Activated T-helper 17 cell treated with anti-CD3 and anti-CD28 coated beads, Interleukin-2, amount 50 U/mL, for 72 hours (primary cell): Measurements from ENCODE around the gene NCOA1. TPM values are rescaled to one million over a fixed set of nuclear protein-coding genes. Genes with fewer than 3 reads are reported as not detected.

Source experiments
- ATAC-seq: fragments of 150-1000 bp; cut with Tn5 transposase; replicated peaks from 2 replicates; pipeline ENCODE4 v1.10.0; 2021; ENCODE audit warnings: mild to moderate bottlenecking, moderate library complexity
- H3K27ac Mint-ChIP-seq: one replicate; pipeline ENCODE4 v1.8.0; 2022; ENCODE audit warnings: mixed read lengths
- H3K27me3 Mint-ChIP-seq: one replicate; pipeline ENCODE4 v1.8.0; 2022; ENCODE audit warnings: mixed read lengths
- H3K36me3 Mint-ChIP-seq: one replicate; pipeline ENCODE4 v1.8.0; 2022; ENCODE audit warnings: low read depth, mild to moderate bottlenecking, mixed read lengths
- H3K4me1 Mint-ChIP-seq: one replicate; pipeline ENCODE4 v1.8.0; 2022; ENCODE audit warnings: mixed read lengths
- H3K4me3 Mint-ChIP-seq: one replicate; pipeline ENCODE4 v1.8.0; 2022; ENCODE audit warnings: mild to moderate bottlenecking, mixed read lengths
- H3K9me3 Mint-ChIP-seq: one replicate; pipeline ENCODE4 v1.8.0; 2022; ENCODE audit warnings: mixed read lengths
- total RNA-seq, 2 donors: library from RNA; stranded (reverse); gene quantifications; one replicate each; pipeline ENCODE4 v1.2.3, GENCODE V29; 2022

The NCOA1 gene
- total RNA-seq, 2 donors from 2014 or later, result 27.5 to 29.7 TPM

DNA sequence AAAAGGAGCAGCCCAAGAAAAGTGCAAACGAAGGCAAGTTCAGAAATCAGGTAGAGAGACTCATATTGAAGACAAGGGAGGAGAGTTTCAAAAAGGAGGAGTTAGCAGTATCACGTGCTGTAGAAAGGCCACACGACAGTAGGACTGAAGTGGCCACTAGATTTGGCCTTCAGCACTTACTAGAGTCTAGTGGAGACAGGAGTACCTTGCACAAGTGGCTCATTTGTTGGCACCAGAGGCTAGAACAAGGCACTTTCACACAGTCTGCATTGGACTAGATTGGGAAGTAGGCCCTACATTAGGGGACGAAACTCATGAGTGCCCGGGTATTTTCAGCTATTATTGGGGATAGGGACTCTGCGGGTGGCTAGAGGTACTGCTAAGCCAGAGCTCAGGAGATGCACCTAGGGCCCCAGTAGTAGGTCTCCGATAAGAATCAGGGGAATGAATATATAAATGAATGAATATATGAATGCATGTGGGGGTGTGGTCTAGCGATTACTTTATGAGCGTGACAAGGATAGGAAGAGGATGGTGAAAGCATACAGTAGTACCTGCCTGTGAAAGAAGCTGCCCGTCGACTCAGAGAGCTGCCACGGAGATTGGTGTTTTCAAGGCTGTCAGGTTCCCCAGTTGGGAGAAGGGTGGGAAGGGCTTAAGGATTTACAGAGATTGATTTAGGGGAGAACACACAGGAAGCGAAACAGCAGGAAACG is 1.4 kb upstream of the NCOA1 start:
- H3K36me3 Mint-ChIP-seq, result peaks cover 17% of the 10 kb centered on the region
- peak overlapping the region; percentile 87 for H3K4me3 Mint-ChIP-seq
- H3K27me3 Mint-ChIP-seq, result no peaks in the 10 kb centered on the region
- no peak for ATAC-seq
- peak overlapping the region; percentile 90 for H3K27ac Mint-ChIP-seq
- peaks cover 38% of the 10 kb centered on the region for H3K4me1 Mint-ChIP-seq
- H3K9me3 Mint-ChIP-seq, result peaks cover 3% of the 10 kb centered on the region

DNA sequence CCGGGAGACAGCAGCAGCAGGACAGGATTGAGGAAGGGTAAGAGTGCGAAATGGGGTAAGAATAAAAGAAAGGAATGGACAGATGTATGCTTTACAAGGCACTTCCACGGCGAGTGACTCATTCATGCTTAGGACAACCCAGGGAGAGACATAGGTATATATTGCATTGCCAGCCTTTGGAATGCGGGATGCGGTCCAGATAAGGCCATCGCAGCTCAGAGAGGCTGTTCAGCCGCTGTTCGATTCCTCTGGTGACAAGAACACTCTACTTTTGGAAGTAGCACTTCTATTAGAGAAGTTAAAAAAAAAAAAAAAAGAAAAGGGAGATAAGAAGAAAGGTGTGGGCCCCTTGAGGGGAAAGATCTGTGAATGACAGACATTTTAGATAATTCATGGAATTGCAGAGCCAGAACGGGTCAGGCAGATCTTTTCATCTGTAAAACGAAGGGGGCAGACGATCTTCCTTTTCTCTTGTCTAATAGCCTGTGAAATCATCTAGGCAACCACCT is 819 bp upstream of the NCOA1 start:
- Mint-ChIP-seq H3K4me3 (peak overlapping the region; percentile 87), H3K27me3 (no peaks in the 10 kb centered on the region)
- ATAC-seq, result no peak

DNA sequence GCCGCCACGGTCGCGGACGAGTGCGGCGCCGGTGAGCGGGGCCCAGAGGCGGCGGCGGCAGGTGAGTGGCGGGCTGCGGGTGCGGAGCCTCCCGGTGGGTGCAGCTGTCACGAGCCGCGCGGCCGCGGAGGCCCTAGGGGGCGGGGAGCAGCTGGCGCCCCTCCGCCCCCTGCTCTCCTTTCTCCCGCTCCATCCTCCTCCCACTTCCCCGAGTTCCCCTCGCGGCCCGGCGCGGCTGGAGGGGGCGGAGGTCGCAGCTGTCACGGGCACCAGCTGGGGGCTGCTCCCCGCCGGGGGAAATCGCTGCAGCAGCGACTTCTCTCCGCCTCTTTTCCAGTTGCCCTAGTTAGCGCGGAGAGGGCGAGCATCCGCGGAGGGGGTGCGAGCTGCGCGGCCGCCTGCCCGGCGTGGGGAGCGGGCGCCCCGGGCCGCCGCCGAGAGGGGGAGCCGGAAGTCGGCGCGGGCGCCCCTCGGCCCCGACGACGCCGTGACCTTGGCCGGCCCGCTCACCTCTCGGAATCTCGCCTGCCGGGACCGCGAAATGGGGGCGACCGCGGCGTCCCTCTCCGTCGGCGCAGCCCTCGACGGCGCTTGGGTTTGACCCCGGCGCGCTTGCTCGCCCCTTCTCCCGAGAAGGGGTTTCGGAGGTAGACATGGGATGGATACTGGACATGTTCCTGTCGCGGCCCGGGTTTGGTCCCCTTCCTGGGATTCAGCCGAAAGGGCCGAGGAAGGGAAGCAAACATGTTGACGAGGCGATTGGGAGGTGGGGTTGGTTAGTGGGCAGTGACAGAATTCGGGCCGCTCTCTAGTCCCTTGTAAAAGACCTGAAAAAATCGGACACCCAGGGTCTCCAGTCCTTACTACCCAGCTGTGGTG is 727 bp downstream of the NCOA1 start:
- H3K4me1 Mint-ChIP-seq, result peaks cover 39% of the 10 kb centered on the region
- peaks cover 17% of the 10 kb centered on the region for H3K36me3 Mint-ChIP-seq
- no peaks in the 10 kb centered on the region for H3K9me3 Mint-ChIP-seq
- H3K27me3 Mint-ChIP-seq, result no peaks in the 10 kb centered on the region
- peak; percentile 25 for ATAC-seq
- peak overlapping the region; percentile 84 for H3K4me3 Mint-ChIP-seq
- H3K27ac Mint-ChIP-seq, result peak overlapping the region; percentile 79

More for the DNA sequence above, 819 bp upstream of the NCOA1 start:
- Mint-ChIP-seq H3K4me1 (peaks cover 39% of the 10 kb centered on the region), H3K9me3 (no peaks in the 10 kb centered on the region), H3K36me3 (peaks cover 17% of the 10 kb centered on the region), H3K27ac (peak overlapping the region; percentile 90)

DNA sequence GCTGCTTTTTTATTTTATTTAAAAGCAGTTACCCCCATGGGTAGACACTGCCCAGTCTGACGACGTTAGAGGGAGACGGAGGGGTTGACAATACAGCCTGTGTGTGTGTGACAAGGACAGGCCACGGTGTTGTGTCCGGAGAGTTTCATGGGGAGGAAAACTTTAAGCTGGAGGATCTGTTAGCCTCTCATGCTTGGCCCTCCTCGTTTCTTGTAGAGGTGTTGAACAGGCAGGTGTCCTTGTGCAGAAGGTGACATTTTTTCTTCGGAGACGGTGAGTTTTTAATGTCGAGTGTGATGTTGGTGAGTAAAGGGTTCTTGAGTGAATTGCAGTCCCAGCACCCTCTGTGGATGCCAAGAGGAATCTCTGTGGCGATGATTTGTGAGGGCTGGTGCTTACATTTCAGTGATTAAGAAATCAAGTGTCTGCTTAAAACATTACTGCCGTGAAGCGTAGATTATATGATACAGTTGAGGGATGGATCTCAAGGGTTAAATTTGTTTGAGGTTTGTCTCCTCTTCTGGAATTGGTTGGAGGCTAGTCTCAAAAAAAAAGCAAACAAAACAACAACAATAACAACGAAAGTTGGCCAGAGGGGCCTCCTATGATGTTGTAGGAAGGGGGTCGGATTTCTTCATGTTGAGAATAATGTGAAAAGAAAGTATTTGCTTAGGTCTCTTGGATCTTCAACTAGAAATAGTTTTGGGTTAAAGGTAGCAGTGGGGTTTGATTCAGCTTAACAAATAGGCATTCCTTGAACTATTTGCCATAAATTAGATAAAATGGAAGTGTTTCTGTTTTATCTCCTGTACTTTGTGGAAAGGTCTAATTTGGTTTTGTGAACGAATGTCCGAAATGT is 1.6 kb downstream of the NCOA1 start:
- Mint-ChIP-seq H3K27ac (peak overlapping the region; percentile 79), H3K4me1 (peaks cover 39% of the 10 kb centered on the region), H3K27me3 (no peaks in the 10 kb centered on the region), H3K4me3 (peak overlapping the region; percentile 84), H3K9me3 (no peaks in the 10 kb centered on the region), H3K36me3 (peaks cover 17% of the 10 kb centered on the region)
- ATAC-seq, result no peak

DNA sequence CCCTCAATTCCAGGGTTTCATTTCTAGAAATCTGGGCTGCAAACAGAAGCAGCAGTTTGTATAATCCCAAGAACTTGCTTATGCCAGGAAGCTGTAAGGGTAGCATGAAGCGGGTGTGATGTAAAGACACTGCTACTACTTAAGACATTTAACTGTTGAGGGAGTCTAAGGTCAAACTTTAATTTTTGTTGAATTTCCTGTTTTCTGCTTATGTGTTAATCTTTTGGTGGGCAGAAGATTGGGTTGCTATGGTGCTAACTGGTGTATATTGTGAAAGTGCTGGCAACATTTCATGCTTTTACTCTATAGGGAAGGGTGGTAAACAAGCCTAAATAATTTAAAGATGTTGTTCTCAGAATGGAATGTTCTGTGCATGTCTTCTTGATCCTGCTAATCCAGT is 2.7 kb downstream of the NCOA1 start:
- H3K9me3 Mint-ChIP-seq, result no peaks in the 10 kb centered on the region
- H3K4me3 Mint-ChIP-seq, result peak overlapping the region; percentile 84
- ATAC-seq, result no peak
- no peaks in the 10 kb centered on the region for H3K27me3 Mint-ChIP-seq
- no peak overlapping the region for H3K27ac Mint-ChIP-seq
- peaks cover 45% of the 10 kb centered on the region for H3K4me1 Mint-ChIP-seq
- H3K36me3 Mint-ChIP-seq, result peaks cover 17% of the 10 kb centered on the region

DNA sequence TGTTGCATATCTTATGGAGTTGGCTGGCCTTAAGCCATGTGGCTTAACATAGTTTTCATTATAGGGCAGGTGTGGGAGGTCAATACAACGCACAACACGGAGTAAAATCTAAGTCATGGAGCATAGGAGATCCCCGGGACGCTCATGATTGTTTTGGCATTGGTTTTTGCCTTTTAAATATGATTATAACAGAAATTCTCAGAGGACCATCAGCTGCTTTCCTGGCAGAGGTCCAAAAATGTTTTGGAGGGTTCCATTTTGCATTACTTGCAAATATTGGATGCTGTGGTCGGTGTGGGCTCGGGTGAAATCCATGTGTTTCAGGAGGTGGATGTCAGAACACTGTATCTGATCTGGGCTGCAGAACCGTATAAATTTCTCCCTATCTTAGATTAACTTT is 3.4 kb downstream of the NCOA1 start:
- Mint-ChIP-seq H3K4me3 (peak overlapping the region; percentile 84), H3K27ac (no peak overlapping the region), H3K9me3 (no peaks in the 10 kb centered on the region), H3K36me3 (peaks cover 17% of the 10 kb centered on the region), H3K4me1 (peaks cover 41% of the 10 kb centered on the region), H3K27me3 (no peaks in the 10 kb centered on the region)
- ATAC-seq, result no peak

DNA sequence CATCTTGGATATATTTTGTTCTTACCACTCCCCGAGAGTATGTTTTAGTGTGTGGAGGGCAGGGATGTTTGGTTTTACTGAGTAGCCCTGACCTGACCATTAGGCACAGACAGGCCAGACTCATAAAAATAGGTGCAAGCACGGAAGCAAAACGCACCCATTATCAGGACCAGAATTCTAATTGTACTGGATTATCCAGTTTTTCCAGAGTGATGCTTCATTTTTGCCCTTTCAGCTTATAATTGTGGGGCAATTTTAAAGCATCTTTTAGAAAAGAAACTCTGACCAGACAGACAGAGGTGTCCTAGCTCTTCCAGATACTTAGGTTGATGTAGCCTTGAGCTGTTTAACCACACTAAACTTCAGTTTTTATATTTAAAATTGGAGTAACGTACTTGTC is 4.4 kb downstream of the NCOA1 start:
- H3K36me3 Mint-ChIP-seq, result peaks cover 13% of the 10 kb centered on the region
- no peaks in the 10 kb centered on the region for H3K9me3 Mint-ChIP-seq
- ATAC-seq, result no peak
- H3K4me3 Mint-ChIP-seq, result no peak overlapping the region
- peaks cover 32% of the 10 kb centered on the region for H3K4me1 Mint-ChIP-seq
- H3K27ac Mint-ChIP-seq, result no peak overlapping the region
- no peaks in the 10 kb centered on the region for H3K27me3 Mint-ChIP-seq

DNA sequence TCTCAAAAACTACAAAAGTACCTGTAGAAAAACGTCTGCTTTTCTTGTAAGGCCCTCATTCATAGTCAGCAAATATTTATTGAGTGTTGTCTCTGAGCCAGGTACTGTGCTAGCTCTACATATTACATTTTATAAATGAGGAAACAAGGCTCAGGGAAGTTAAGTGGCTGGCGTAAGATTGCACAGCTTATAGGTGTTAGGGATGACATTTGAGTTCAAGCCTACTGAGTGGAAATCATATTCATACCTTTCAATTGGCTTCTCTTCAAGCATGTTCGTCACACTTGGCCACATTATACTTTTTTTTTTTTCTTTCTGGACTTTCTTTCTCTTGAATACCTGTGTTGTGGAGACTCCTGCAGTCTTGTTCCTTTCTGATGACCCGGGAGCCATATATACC is 5.9 kb downstream of the NCOA1 start:
- Mint-ChIP-seq H3K4me3 (no peak overlapping the region), H3K9me3 (no peaks in the 10 kb centered on the region), H3K27ac (no peak overlapping the region), H3K4me1 (peaks cover 32% of the 10 kb centered on the region), H3K36me3 (peaks cover 10% of the 10 kb centered on the region), H3K27me3 (no peaks in the 10 kb centered on the region)
- ATAC-seq, result no peak

DNA sequence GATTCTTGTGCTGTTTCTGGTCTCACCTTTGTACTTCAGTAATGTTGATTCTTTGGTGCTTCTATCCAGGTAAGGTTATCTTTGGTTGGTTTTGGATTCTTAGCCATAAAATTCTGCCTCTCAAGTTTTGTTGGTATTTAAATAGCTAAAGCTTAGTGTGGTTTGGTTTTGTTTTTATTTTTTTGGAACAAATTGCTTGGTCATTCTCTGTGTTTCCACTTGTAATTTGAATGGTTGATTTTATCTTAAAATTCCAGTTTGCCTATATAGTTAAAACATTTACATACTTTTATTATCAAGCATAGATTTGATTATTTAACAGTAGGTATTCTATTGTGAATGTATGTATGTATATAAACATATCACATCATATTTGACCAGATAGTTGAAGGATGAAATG is 6.6 kb downstream of the NCOA1 start:
- Mint-ChIP-seq H3K27ac (no peak overlapping the region), H3K9me3 (no peaks in the 10 kb centered on the region), H3K4me3 (no peak overlapping the region), H3K36me3 (peaks cover 3% of the 10 kb centered on the region), H3K27me3 (no peaks in the 10 kb centered on the region), H3K4me1 (peaks cover 32% of the 10 kb centered on the region)
- no peak for ATAC-seq

DNA sequence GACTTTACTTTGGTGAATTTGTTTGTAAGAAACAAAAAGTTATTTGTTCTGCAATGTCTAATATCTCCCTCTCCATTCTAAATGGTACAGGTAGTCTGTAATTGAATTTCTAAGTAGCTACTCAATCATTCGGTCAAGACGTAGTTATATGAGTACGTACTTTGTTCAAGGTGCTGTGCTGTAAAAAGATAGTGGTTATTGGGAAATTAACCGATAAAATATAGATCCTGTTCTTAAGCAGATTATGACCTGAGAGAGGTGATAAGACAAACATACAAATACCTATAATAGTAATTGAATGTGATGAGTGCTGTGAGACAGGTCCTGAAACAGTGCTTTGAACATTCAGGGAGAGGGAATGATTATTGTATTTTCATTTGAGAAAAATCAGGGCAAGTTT is 7.1 kb downstream of the NCOA1 start:
- Mint-ChIP-seq H3K27me3 (no peaks in the 10 kb centered on the region), H3K4me1 (peaks cover 30% of the 10 kb centered on the region), H3K36me3 (no peaks in the 10 kb centered on the region), H3K27ac (no peak overlapping the region), H3K4me3 (no peak overlapping the region), H3K9me3 (no peaks in the 10 kb centered on the region)
- ATAC-seq, result no peak

DNA sequence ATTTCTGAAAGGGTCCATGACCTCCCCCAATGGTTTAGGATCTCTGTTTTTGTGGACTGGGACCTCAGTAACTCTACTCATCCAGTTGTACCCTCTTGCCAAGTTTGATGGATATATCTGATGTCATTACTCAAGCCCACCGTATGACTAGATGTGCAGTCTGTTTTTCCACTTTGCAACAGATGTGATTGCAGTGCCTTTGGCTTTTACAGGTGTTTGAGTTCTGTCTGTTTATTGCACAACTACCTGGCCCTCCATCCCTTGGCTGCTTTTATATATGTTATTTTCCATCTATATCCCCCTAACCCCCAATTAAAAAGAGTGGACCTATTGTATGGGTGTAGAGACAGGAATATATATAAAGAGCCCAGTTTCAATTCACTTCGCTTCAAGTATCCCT is 10.8 kb downstream of the NCOA1 start:
- no peaks in the 10 kb centered on the region for H3K36me3 Mint-ChIP-seq

DNA sequence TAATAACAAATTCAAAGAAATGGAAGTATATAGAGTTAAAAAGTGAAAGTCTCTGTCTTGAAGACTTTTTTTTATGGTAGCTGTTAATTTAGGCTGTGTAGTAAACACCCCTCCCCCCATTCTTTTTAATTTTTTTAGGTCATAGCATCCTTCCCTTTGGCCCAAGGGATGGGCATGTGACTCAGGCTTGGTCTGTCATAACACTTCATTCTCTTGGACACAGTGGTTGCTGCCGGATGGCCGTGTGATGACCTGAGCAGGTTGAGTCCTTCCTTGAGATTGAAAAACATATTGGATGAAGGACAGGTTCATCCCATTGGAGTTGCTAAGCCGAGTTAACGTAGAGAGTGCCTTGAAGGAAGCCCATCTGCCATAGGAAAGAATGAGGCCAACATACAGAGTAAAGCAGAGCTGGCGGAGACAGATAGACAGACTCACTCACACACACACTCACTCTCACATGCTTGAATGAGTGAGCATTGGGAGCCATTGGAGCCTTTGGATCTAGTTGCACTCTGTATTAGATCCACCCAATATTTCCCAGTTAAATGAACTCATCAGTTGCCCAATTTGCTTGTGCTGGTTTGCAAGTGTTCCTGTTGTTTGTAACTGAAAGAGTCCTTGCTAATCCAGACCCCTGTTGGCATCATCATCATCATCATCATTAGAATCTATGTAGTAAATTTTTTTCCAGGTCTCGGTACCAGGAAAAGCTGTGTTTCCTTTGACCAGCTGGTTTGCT is 14.7 kb downstream of the NCOA1 start:
- no peaks in the 10 kb centered on the region for H3K9me3 Mint-ChIP-seq
- no peak overlapping the region for H3K4me3 Mint-ChIP-seq
- no peak overlapping the region for H3K27ac Mint-ChIP-seq
- no peaks in the 10 kb centered on the region for H3K36me3 Mint-ChIP-seq
- ATAC-seq, result no peak
- peaks cover 48% of the 10 kb centered on the region for H3K4me1 Mint-ChIP-seq
- no peaks in the 10 kb centered on the region for H3K27me3 Mint-ChIP-seq

More for the DNA sequence above, 10.8 kb downstream of the NCOA1 start:
- H3K4me1 Mint-ChIP-seq, result peaks cover 29% of the 10 kb centered on the region
- no peaks in the 10 kb centered on the region for H3K9me3 Mint-ChIP-seq
- no peak overlapping the region for H3K27ac Mint-ChIP-seq
- no peaks in the 10 kb centered on the region for H3K27me3 Mint-ChIP-seq
- ATAC-seq, result no peak
- H3K4me3 Mint-ChIP-seq, result no peak overlapping the region

DNA sequence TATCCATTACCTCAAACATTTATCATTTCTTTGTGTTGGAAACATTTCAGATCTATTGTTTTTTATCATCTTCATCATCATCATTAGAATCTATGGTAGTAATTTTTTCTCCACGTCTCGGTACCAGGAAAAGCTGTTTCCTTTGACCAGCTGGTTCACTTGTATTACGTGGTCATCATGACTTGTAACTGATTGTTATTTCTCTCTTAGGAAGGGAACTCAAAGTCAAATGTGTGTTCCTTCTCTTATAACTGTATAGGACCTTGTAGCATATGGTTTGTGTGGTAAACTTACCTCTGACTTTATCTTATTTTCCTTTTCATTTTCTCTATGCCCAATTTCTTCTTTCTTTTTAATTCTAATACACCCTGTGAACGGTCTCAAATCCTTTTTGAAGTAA is 16.5 kb downstream of the NCOA1 start:
- H3K4me1 Mint-ChIP-seq, result peaks cover 59% of the 10 kb centered on the region

More for the DNA sequence above, 16.5 kb downstream of the NCOA1 start:
- no peaks in the 10 kb centered on the region for H3K36me3 Mint-ChIP-seq
- H3K9me3 Mint-ChIP-seq, result no peaks in the 10 kb centered on the region
- H3K27ac Mint-ChIP-seq, result no peak overlapping the region
- H3K27me3 Mint-ChIP-seq, result no peaks in the 10 kb centered on the region
- H3K4me3 Mint-ChIP-seq, result no peak overlapping the region
- ATAC-seq, result no peak
